Measurements from ENCODE around the gene SATB2.

SATB2 gene

DNA sequence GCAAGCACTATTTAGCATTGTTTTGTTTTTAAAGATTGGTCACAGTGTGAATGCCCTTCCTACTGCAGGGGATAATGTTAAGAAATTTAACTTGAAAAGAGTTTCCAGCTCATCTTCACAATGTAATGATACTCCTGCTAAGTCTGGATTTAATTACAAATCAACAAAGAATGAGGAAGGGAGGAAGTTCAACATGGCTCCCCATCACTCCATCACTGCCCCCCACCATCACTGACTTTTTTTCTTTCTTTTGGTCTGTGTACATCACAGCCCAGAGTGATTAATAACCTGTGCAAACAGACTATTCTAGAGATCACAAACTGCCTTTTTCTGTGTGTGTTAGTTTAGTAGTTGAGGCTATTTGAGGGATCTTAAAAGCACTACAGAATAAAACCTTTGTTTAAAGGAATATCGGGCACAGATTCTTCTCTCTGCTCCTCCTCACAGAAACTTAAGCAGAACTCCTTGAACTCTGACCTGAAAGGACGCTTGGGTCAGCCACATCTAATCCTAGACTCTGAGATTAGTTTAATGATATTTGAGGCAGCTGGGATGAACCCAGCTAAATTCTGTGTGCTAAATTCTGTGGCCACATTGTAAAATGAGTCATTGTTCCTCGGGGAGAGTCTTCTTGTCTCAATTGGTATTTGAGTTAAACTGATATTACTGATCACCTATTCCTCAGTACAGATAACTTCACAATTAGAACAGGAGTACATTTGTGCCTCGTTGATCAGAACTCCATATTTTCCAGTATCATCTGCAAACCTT is 47.8 kb downstream of the SATB2 start:
- in situ Hi-C loops (cut with MboI; ENCODE audit: low sequenced_read_pairs), result no loop called here

DNA sequence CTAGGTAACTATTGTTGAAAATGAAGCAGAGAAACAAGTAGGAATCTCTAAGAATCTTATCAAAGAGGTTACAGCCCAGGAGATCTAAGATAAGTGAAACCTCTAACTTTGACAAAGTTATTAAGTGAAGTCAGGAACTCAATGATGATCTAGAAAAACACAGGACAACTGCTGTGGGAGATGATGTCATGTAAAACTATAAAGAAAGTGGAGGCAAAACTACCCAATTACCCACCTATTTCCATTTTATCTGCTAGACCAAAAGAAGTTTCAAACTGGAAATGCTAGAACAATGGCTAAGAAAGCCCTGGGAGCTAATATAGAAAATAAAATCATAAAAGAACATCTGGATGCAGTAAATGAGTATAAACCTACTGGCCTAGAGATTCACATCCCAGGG is 50.3 kb downstream of the SATB2 start:
- in situ Hi-C loops (cut with MboI; ENCODE audit: low sequenced_read_pairs), result no loop called here

DNA sequence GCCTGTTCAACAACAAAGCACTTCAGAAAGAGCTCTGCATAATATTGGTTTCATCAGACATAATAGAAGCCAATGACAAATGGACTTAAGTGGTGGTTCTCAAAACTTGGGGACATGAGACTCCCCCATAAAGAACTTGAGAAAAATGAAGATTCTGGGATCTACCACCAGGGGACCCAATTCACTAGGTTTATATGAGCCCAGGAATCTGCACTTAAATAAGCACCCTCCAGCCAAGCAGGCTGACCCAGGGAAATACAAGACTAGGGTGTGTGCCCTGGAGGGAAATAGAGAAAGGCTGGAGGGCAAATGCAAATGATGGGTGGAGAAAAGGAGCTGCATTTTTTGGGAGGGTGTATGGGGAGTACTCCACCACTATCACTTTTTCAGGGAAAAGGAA is 52.5 kb downstream of the SATB2 start:
- in situ Hi-C loops (cut with MboI; ENCODE audit: low sequenced_read_pairs), result no loop called here

DNA sequence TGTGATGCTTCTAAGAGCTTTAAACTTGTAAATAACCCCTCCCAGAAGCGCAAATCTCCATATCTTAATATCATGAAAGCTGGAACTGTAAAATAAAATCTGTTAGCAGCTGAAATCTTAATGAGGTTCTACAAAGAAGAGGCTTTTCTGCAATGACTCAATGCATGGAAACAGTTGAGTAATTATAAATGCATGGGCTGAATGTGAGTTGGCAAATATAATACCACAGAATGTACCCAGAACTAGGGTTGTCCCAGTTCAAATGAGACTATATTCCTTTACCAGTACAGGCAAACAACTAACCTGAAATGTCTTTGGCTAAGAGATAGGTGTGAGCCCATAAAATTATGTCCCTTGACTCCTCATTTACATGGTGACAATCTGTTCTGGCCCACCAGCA is 52.9 kb downstream of the SATB2 start:
- in situ Hi-C loops (cut with MboI; ENCODE audit: low sequenced_read_pairs), result no loop called here

DNA sequence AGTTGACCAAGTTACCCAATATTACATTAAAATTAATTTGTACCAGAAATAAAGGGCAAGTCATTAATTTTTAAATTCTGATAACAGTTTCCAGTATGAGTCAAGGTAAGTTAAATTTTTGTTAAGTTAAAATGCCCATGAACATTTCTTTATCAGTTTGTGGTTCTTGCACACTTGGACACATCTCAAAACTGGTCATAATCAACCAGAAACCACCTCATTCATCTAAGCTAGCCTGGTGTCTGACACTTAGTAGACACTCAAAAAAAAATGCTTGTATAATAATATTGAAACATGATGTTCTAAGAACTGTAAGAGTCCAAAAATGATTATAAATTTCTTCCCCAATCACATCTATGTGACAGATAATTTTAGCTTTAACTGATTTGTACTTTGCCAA is 62.4 kb downstream of the SATB2 start:
- in situ Hi-C loops (cut with MboI; ENCODE audit: low sequenced_read_pairs), result no loop called here

DNA sequence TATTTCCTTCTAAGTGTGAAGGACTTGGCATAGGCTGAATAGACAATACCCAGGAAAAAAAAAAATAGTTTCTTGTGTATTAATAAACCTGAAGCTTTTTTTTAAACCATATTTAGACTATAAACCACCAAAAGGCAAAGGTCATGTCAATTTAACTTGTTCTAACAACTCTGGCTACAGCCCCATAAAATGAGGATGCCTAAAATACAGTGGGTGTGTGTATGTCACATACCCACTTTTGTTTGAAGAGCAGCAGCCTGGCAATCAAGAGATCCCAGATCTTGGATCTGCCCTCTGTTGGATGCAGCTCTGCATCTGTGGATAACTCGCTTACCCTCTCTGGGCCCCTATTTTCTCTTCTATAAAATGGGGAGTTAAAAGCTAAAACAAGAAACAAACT is 65.4 kb downstream of the SATB2 start:
- in situ Hi-C loops (cut with MboI; ENCODE audit: low sequenced_read_pairs), result no loop called here

DNA sequence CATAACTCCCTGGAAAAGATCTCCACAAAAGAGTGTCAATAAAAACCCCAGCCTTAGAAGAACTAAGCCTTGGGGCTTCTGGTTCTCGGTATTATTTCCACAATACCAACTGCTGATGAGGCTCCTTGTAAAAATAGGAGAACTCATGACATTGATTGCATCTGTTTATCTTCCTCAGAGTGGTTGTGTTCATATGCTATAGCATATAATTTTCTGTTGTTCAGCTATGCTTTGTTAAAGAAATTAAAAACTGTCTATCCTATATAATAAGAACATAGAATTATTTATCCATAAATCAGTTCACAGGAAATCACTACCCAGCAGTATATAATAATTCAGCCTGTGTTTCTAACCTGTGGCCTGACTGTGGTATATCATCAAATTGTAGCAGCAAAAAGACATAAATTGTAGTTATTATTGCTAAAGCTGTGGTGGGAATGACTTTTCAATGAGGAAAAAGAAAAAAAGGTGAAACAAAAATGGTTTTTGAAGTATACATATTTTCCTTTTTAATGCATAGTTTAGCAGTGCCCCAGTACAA is 68.9 kb downstream of the SATB2 start:
- in situ Hi-C loops (cut with MboI; ENCODE audit: low sequenced_read_pairs), result no loop called here

DNA sequence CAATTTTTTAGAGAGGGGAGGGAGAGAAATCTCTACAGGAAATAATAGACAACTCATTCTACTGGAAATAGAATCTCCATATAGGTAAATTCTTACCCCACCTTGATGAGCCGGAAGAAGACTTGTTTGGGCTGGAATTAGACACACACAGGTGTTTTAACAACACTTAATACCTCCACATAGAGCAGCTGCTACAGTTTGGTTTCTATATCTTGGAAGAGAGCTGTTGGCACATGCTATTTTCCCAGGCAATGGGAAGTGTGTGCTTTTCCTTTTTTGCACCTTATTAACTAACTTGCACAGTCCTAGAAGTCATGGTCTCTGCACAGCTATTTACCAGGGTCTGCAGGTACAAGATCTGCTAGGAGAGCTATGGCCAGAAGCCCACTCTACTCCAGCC is 73.7 kb downstream of the SATB2 start:
- in situ Hi-C loops (cut with MboI; ENCODE audit: low sequenced_read_pairs), result no loop called here

DNA sequence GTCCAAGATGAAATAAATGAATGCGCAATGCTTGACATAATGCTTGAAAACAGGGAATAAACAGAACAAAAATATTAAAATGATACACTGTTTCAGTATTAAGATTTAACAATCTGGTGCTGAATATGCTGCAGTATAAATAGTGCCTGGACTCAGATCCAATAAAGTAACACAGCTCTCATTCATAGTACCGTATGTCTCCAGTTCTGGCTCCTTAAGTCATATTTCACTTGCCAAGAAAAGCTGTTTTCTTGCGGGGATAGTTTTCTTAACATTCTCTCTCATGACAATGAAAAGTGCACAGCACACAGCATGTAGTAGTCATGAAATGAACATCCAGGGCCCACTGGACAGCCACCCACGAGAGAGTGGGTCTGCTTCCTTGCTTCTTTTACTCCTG is 74.7 kb downstream of the SATB2 start:
- in situ Hi-C loops (cut with MboI; ENCODE audit: low sequenced_read_pairs), result no loop called here

DNA sequence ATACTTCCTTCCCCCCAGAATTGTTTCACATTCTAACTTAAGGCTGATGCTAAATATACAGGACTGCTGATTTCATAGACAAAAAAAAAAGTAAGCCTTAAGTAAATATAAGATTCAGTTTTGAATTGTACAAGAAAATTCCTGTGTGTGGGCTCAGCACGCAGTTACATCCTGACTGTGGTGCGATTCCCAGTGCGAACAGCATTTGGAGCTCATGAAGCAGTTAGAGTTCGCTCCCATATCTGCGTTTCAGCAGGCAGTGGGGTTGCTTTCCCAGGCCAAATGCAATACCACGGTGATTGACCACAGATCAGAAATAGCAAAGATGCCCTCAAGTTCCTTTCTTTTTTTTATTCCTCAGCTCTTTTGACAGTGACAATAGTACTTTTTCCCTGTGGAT is 75.6 kb downstream of the SATB2 start:
- in situ Hi-C loops (cut with MboI; ENCODE audit: low sequenced_read_pairs), result no loop called here

DNA sequence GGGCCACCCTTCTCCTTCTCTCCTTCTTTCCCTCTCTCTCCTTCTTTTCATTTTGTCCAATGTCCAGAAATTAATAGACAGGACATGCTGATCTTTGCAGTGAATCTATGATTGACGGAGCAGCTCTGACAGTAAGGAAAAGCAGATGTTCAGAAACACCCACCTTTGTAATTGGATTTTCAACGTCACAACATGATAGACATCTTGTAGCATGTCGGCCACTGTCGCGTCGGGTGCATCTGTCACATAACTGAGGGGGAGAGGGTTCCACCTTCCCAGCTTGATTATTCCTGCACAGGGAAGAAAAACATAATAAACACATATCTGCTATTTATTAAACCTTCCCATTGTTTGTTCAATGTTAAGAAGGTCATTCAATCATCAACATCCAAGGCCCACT is 76.2 kb downstream of the SATB2 start:
- in situ Hi-C loops (cut with MboI; ENCODE audit: low sequenced_read_pairs), result no loop called here

DNA sequence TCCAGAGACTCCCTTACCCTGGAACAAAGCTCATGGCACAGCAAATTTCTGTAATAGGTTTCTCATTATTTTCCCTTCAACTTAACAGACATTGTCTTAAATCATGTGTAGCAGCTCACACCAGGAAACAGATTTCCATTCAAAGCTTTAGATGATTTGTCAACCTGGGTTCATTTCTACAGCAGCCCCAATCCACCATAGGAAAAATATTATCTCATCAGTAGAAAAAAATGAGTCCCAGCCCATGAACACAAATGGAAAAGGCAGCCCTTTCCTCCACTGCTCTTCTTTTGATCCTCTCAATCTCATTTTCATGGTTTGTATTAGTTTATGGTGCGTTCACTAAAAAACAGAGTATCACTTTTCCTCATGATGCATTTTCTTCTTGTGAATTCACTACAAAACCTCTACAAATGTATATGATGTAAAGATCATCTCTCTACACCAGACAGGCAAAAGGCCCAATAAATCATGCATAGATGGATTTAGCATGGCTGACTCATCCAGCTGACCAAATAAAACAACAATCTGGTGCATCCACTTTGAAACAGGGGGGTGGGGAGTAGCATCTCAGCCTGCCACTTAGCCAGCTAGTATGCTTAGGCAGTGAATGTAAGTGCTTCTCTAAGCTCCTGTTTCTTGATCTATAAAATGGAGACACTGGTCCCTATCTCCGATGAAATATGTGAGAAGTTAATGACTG is 78.6 kb downstream of the SATB2 start:
- in situ Hi-C loops (cut with MboI; ENCODE audit: low sequenced_read_pairs), result no loop called here

DNA sequence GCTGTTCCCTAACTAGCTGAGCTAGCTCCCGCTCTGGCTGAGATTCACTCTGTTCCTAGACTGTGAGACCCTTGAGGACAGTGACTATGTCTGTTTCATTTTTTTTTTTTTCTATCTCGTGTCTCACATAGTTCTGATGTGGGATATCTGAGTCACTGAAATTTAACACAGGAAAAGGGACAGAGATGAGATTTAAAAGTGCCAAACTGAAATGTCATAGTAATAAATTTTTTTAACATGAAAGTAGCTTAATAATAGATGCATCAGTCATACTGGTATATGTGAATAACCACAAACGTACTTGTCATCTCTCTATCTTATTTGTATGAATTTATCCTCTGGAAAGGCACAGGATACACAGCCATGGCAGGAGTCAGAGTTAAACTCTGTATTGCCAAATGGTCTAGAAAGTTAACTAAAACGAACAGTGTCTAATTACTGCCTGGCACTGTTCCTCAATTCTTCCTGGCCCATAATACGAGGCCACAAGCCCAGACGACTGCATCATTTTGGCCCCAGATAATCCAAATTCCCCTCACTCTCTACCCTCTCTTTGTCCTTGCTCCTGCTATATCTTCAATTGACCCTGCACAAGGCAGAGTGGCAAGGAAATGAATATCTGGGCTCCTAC is 87.5 kb downstream of the SATB2 start:
- in situ Hi-C loops (cut with MboI; ENCODE audit: low sequenced_read_pairs), result no loop called here

DNA sequence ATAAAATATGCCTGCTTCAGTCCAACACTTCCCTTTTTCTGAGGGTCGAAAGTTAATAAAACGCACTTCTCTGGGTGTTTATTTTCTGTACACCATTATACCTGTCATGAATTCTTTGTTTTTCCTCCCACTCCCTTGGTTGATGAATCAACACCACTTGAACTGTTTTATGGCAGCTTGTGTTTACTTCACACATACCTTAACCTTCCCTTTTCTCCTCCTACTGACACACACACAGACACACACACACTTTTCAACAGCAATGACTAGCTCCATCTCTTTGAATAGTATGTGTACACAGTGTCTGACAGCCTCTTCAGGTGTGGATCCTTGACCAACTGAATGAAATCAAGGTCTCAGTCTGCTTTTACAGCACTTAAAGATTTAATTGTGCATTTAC is 91.3 kb downstream of the SATB2 start:
- in situ Hi-C loops (cut with MboI; ENCODE audit: low sequenced_read_pairs), result no loop called here

DNA sequence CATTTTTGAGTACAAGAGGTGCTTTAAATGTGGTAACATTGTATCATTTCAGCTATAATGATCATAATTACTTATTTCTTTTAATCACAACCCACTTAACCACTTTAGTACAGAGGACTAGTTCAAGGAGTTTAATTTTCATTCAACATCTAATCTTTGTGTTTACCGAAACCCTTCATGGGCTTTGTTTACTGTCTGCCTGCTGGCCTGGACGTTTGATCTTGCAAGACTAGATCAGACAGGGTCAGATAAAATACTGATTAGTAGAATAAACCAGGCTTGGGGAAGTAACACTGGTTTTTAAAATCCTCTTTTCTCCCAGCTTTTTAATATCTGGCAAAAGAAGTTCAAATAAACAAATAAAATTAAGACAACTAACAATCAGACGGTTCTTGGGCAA is 93.6 kb downstream of the SATB2 start:
- in situ Hi-C loops (cut with MboI; ENCODE audit: low sequenced_read_pairs), result no loop called here

DNA sequence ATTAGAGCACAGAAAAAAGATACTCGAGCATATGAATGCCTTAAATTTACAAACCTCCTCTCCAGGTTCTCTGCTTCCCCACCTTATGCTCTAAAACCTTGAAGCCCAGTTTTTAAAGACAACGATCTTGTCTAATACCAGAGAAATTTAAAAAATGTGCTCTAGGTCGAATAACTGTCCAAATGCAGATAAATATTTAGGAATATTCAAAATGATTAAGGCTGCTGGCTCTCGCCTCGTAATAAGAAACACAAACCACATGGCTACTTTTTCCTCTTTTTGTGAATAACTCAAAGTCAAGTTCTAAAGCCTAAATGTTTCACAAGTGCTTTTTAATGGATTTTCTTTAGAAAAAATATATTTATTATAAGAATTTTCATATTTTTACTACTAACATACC is 101.3 kb downstream of the SATB2 start:
- in situ Hi-C loops (cut with MboI; ENCODE audit: low sequenced_read_pairs), result no loop called here

DNA sequence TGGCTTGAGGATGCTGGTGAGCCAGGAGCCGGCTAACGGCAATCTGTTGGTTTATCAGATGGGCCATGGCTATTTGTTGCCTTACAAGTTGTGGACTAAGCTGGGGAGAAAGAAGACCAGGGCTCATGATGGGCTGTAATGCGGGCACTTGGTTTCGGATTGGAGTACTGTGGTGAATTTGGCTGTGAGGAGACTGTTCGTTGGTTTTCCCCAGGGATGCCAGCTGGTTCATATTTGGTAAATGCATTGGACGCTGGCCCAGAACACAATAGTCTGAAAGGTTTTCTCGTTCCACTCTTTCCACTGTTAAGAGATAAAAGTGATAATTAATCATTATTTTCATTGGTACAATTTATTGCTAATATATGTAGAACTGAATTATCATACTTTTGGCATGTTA is 108.9 kb downstream of the SATB2 start:
- in situ Hi-C loops (cut with MboI; ENCODE audit: low sequenced_read_pairs), result no loop called here

DNA sequence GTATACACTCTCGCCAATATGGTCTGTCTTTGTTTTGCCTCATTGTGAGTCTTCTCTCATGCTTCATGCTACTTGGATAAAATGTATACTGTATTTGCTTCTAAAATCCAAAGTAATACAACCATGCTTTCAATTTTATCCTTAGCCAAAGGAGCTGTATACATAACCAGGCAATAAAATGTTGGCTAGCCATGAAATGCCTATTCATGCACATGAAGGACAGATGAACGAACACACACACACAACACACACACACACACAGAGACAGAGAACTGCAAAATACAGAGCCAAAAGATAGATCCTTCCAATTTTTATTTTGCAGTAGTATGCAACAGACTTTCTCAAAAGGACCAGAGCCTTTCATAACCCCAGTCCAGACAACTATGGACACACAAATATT is 113.7 kb downstream of the SATB2 start:
- in situ Hi-C loops (cut with MboI; ENCODE audit: low sequenced_read_pairs), result no loop called here

DNA sequence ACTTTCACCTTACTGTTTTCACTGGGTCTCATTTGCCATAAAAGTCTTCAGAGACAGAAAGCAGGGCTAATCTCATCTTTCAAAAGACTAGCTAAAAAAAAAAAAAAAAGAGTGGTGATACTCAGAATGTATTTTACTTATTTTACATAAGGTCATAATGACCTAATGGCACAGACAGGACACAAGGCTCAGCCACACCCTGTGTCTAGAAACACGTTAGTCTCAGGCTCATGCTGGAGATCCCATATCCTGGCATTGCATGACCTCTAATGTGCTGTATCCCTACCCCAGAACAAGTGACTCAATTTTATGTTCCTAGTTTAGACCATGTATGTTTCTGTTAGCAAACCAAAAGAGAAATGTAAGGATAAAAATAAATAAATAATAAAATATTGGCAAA is 115.4 kb downstream of the SATB2 start:
- in situ Hi-C loops (cut with MboI; ENCODE audit: low sequenced_read_pairs), result no loop called here

DNA sequence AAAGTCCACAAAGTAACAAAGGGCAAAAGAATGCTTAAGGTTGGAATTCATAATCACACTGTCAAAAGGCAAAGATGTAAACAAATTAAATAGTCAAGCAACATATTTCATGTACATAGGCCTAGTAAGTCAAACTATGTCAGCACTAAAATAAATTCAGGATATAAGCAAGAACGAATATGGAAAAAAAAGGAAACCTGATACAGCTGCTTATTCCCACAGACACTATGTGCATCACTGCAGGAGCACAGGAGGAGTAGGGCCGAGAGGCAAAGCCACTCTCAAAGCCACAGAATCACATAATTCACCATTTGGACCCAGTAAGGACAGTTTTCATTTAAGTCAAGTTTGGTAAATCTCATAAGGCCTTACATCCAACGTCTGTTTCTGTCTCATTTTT is 116.6 kb downstream of the SATB2 start:
- in situ Hi-C loops (cut with MboI; ENCODE audit: low sequenced_read_pairs), result no loop called here

DNA sequence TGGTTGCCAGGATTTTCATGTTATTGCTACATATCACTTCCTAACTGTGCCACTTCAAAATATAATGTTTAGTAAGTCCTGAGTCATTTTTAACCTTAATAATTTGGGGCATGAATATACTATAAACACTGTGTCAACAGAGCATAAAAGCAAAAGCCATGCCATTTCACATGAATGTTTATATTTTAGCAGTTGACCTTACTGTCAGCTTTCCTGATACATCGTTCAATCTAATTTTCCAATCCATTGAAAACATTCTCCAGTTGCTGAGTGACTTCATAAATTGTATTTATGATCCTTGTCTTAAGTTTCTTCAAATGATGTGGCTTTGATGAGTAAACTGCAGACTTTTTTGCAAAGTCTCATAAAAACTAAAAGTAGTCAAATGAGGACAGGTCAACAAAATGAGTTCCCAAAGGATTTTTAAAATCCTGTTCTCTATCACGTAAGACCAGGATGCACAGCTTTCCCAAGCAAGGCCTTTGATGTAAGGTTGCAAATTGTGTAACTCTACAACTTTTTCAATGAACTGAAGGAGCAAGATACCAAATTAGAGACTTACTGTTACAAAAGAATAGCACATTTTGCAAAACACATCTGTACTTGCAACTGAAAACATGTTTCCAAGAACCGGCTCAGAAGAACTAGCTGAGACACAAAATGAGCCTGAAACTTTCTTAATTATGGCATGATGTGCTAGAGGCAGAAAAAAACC is 117.7 kb downstream of the SATB2 start:
- in situ Hi-C loops (cut with MboI; ENCODE audit: low sequenced_read_pairs), result no loop called here
